GM12873 (cell line): ENCODE measurements around the gene CLEC2B.

Source experiments
- CTCF ChIP-seq: IDR thresholded peaks from 2 replicates; pipeline ENCODE4 v1.5.1; 2012; ENCODE audit warnings: low read depth, mild to moderate bottlenecking, moderate library complexity, low read length, control low read depth; ENCODE audit not compliant: insufficient read depth; ENCODE audit errors: missing control alignments

The CLEC2B gene

GRCh38 chr12:9808504-9808903, 60.6 kb downstream of the CLEC2B start:
- no peak for TF ChIP-seq CTCF

DNA sequence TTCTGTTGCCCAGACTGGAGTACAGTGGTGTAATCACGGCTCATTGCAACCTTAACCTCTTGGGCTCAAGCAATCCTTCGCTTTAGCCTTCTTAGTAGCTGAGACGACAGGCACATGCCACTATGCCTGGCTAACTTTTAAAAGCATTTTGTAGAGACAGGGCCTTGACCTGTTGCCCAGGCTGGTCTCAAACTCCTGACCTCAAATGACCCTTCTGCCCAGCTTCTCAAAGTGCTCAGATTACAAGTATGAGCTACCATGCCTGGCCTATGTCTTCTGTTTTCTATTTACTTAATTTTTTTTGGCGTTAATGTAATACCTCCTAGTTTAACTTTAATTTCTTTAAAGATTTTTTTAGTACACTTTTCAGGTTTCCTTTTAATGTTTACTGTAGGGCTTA, 62.4 kb downstream of the CLEC2B start:
- no peak for TF ChIP-seq CTCF

GRCh38 chr12:9805883-9806282, 63.3 kb downstream of the CLEC2B start:
- TF ChIP-seq CTCF = no peak
